Measurements from ENCODE around the gene GRM8.

- no peak for TF ChIP-seq EZH2 (IDR thresholded peaks at IDR 0.05; ENCODE audit: insufficient read depth, poor library complexity, severe bottlenecking)
- TF ChIP-seq EZH2phosphoT487 (IDR thresholded peaks at IDR 0.05; ENCODE audit: insufficient read depth, low read depth) = no peak
Measured at GRCh38 chr7:126419047-126419446, 833.7 kb downstream of the GRM8 start.

All from GM23248 (cell line).